ENCODE data around the gene MTA2. TPM values are rescaled to one million over a fixed set of nuclear protein-coding genes. Genes with fewer than 3 reads are reported as not detected.

MTA2 gene
- total RNA-seq, 4 donors from 2014 or later = 77.1 to 172 (median 89.6) TPM

DNA sequence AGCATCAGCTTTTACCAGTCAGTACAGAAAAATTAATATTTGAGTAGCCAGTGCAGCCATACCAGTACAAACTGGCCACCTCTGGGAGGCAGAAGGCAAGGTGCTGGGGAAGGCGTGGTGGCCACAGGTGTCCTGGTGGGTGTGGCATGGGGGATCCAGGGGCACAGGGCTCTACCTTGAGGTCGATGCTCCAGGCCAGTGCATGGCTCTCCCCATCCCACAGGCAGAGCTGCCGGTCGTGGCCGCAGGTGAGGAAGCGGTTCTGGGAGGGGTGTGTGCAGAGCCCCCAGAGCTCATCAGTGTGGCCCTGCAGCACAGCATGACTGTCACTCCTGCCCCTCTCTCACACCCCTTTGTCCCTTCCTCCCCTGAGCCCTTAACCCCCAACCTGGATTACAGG lies 3.8 kb upstream of the MTA2 start:
- no peak for ATAC-seq (ENCODE audit: low FRiP score)
- DNase-seq (ENCODE audit: low spot score) = no peak
- TF ChIP-seq, protein P1, sequence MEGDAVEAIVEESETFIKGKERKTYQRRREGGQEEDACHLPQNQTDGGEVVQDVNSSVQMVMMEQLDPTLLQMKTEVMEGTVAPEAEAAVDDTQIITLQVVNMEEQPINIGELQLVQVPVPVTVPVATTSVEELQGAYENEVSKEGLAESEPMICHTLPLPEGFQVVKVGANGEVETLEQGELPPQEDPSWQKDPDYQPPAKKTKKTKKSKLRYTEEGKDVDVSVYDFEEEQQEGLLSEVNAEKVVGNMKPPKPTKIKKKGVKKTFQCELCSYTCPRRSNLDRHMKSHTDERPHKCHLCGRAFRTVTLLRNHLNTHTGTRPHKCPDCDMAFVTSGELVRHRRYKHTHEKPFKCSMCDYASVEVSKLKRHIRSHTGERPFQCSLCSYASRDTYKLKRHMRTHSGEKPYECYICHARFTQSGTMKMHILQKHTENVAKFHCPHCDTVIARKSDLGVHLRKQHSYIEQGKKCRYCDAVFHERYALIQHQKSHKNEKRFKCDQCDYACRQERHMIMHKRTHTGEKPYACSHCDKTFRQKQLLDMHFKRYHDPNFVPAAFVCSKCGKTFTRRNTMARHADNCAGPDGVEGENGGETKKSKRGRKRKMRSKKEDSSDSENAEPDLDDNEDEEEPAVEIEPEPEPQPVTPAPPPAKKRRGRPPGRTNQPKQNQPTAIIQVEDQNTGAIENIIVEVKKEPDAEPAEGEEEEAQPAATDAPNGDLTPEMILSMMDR (IDR thresholded peaks at IDR 0.05) = no peak

DNA sequence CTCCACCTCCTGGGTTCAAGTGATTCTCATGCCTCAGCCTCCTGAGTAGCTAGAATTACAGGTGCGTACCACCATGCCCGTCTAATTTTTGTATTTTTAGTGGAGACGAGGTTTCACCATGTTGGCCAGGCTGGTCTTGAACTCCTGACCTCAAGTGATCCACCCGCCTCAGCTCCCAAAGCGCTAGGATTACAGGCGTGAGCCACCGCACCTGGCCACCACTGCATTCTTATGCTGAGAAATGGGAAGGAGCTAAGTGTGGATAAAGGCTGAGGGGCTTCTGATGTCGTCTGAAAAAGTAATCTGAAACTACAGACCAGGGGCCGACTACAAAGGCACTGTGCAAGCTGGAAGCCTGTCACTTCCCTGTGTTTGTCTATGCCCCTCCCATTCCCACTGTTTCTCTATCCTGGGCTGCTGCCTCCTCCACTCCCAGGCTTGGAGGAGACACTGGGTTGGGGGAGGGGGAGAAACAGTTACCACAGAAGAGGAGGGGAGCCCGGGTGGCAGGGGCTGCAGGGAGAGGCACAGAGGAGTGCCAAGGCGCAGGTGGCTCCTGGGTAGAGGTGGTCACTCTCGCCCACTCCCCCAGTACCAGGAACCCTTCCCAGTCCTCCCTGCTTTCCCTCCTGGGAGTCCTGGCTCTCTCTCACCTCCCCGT lies 2.9 kb upstream of the MTA2 start:
- TF ChIP-seq, protein P1 (IDR thresholded peaks at IDR 0.05) = no peak
- DNase-seq (ENCODE audit: low spot score) = no peak
- ATAC-seq (ENCODE audit: low FRiP score) = no peak

DNA sequence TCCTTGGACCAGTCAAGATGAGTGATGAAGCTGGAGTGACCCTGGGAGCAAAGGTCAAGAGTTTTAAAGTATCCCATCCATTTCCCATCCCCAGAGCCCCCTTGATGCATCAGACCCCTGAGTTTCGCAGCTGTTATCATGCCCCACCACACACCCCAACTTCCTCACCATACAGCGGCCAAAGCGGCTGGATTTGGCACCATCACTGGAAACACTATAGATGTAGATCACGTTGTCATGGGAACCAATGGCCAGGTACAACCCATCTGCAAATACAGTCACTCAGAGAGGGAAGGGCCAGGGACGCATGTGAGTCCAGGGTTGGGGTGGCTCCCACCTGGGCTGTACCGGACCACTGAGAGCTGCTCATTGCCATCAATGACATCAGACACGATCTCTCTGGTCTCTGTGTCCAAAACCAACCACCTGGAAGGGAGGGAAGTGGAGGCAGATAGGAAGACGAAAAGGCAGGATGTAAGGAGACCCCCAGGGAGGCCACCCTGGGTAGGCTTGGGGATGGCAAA lies 2.2 kb upstream of the MTA2 start:
- ATAC-seq (ENCODE audit: low FRiP score) (no peak), DNase-seq (ENCODE audit: low spot score) (no peak)
- TF ChIP-seq, protein P1 (IDR thresholded peaks at IDR 0.05) = no peak

DNA sequence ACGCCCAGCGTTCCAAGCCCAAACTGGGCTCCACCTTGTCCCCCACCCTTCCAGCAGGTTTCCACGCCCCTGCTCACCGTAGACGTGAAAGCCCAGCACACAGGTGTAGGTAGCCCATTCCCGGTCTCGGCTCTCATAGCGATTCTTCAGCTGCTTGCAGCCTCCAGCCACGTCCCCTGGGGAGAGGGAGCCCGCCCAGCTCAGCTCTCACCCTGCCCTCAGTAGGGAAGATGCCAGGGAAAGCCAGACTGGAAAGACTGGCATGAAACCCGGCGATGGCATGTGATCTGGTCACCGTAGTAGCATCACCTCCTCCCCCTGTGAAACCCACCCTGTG lies 1.4 kb upstream of the MTA2 start:
- no peak for DNase-seq (ENCODE audit: low spot score)
- no peak for ATAC-seq (ENCODE audit: low FRiP score)
- TF ChIP-seq, protein P1 (IDR thresholded peaks at IDR 0.05) = no peak

DNA sequence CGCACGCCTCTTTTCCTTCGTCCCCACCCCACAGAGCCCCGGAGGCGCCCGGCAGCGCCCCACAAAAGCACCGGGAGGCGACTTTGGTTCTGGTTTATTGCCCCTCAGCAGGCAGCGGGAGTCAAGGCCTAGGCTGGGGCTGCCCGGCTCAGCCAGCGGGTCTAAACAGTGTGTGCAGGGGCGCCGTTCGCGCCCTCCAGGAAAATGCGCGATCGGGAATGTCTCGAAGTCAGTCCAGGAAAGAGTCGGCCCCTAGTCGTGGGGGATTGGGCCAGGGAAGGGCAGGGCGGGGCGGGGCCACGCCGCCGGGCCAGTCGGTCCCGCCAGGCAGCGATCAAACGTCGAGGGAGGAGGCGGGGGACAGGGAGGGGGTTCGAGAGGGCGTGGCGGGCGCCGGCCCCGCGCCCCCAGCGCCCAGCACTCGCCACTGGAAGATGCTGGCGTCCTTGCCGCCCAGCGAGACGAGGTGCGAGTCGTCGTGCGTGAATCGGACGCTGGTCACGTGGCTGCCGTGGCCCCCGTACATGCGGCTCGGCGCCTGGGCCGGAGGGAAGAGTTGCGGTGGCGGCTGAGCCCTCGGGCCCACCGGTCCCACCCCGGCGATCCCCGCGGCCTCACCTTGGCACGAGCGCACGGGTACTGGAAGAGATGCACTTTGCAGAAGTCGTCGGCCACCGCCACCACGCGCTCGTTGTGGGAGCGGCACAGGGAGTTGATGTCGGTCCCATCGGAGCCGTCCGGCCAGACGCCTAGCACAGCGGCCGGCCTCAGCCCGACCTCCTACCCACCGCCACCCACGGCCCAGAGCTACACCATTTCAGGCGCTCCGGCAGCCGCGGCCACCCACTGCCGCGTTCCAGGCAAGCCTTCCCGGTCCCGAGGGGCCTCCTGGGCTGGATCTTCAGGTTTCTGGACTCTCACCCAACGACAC lies 741 bp upstream of the MTA2 start:
- DNase-seq (ENCODE audit: low spot score) = no peak

DNA sequence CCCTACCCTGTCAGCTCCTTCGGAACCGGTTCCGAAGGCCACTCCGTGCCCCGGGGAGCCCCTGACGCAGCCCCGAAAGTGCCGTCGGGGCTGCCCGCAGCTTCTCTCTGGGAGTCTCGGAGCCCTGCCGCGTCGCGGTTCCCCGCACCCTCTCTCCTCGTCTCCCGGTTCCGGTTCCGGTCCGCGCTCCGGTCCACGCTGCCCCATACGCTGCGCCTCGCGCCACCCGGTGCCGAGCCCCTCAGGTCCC lies 618 bp downstream of the MTA2 start:
- TF ChIP-seq, protein P1 (IDR thresholded peaks at IDR 0.05) = no peak
- ATAC-seq (ENCODE audit: low FRiP score) (peak; percentile 35), DNase-seq (ENCODE audit: low spot score) (no peak)

More for the DNA sequence above, 741 bp upstream of the MTA2 start:
- peak; percentile 53 for ATAC-seq (ENCODE audit: low FRiP score)
- TF ChIP-seq, protein P1 (IDR thresholded peaks at IDR 0.05) = no peak
